Measurements from ENCODE around the gene ZNHIT6.

The ZNHIT6 gene

GRCh38 chr1:85672031-85672660, 36.1 kb downstream of the ZNHIT6 start:
- H3K27me3 ChIP-seq (replicated peaks; ENCODE audit: control insufficient read depth, insufficient read depth, low read length, poor library complexity, severe bottlenecking) = no peaks in the 10 kb centered on the region
- no peak for DNase-seq
- H3K36me3 ChIP-seq (ENCODE audit: control insufficient read depth, insufficient read depth, low read length) = peaks cover 11% of the 10 kb centered on the region

DNA sequence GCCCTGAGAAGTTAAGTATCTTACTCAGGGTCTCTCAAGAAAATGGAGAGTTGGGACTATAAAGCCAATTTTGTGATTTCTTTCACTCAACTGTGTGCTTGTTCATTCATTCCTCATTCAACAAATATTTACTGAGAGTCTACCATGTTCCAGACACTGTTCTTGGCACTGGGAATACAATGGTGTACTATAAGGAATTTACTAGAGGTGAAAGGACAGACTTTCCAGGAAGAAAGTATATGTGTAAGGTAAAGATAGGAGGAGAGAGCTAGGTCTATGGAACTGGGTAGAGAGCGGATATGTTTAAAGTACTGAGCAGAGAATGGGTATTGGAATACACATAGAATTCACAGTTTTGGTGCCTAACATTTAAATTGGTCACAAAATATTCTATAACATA, 42.3 kb downstream of the ZNHIT6 start:
- Histone ChIP-seq H3K27me3 (replicated peaks; ENCODE audit: control insufficient read depth, insufficient read depth, low read length, poor library complexity, severe bottlenecking) (no peaks in the 10 kb centered on the region), H3K9me3 (ENCODE audit: control insufficient read depth, low read length) (no peaks in the 10 kb centered on the region), H3K36me3 (ENCODE audit: control insufficient read depth, insufficient read depth, low read length) (peaks cover 15% of the 10 kb centered on the region), H3K27ac (ENCODE audit: insufficient read depth, low read length, poor library complexity, severe bottlenecking) (no peak overlapping the region), H3K4me1 (ENCODE audit: control insufficient read depth, insufficient read depth, low read length, poor library complexity, severe bottlenecking) (no peaks in the 10 kb centered on the region), H3K4me3 (ENCODE audit: insufficient read depth, low read depth, low read length, poor library complexity, severe bottlenecking) (no peak overlapping the region)
- no peak for DNase-seq

More at GRCh38 chr1:85672031-85672660, 36.1 kb downstream of the ZNHIT6 start:
- no peak overlapping the region for H3K27ac ChIP-seq (ENCODE audit: insufficient read depth, low read length, poor library complexity, severe bottlenecking)
- H3K4me3 ChIP-seq (ENCODE audit: insufficient read depth, low read depth, low read length, poor library complexity, severe bottlenecking) = no peak overlapping the region
- H3K9me3 ChIP-seq (ENCODE audit: control insufficient read depth, low read length) = no peaks in the 10 kb centered on the region
- H3K4me1 ChIP-seq (ENCODE audit: control insufficient read depth, insufficient read depth, low read length, poor library complexity, severe bottlenecking) = no peaks in the 10 kb centered on the region

GRCh38 chr1:85663382-85663781, 44.9 kb downstream of the ZNHIT6 start:
- Histone ChIP-seq H3K9me3 (ENCODE audit: control insufficient read depth, low read length) (no peaks in the 10 kb centered on the region), H3K4me1 (ENCODE audit: control insufficient read depth, insufficient read depth, low read length, poor library complexity, severe bottlenecking) (no peaks in the 10 kb centered on the region), H3K27ac (ENCODE audit: insufficient read depth, low read length, poor library complexity, severe bottlenecking) (no peak overlapping the region), H3K36me3 (ENCODE audit: control insufficient read depth, insufficient read depth, low read length) (peaks cover 10% of the 10 kb centered on the region), H3K27me3 (replicated peaks; ENCODE audit: control insufficient read depth, insufficient read depth, low read length, poor library complexity, severe bottlenecking) (no peaks in the 10 kb centered on the region), H3K4me3 (ENCODE audit: insufficient read depth, low read depth, low read length, poor library complexity, severe bottlenecking) (no peak overlapping the region)
- DNase-seq = no peak

GRCh38 chr1:85661767-85662166, 46.5 kb downstream of the ZNHIT6 start:
- Histone ChIP-seq H3K27me3 (replicated peaks; ENCODE audit: control insufficient read depth, insufficient read depth, low read length, poor library complexity, severe bottlenecking) (no peaks in the 10 kb centered on the region), H3K27ac (ENCODE audit: insufficient read depth, low read length, poor library complexity, severe bottlenecking) (no peak overlapping the region), H3K9me3 (ENCODE audit: control insufficient read depth, low read length) (no peaks in the 10 kb centered on the region), H3K4me3 (ENCODE audit: insufficient read depth, low read depth, low read length, poor library complexity, severe bottlenecking) (no peak overlapping the region), H3K36me3 (ENCODE audit: control insufficient read depth, insufficient read depth, low read length) (peaks cover 7% of the 10 kb centered on the region), H3K4me1 (ENCODE audit: control insufficient read depth, insufficient read depth, low read length, poor library complexity, severe bottlenecking) (no peaks in the 10 kb centered on the region)
- no peak for DNase-seq

DNA sequence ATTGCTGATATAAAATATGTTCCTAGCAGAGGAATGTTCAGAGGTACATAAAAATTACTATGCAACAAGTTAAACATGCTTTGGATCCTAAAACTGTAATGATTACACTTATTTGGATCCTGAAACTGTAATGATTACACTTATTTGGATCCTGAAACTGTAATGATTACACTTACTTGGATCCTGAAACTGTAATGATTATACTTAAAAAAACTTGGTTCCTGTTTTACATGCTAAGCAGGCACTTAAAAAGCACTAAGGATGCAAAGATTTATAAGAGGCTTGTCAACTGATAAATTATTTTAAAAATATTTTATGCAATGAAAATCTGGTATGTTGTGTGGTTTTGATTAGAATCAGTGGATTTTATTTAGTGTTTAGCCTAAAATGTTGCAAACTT, 47.7 kb downstream of the ZNHIT6 start:
- Histone ChIP-seq H3K36me3 (ENCODE audit: control insufficient read depth, insufficient read depth, low read length) (peaks cover 3% of the 10 kb centered on the region), H3K4me1 (ENCODE audit: control insufficient read depth, insufficient read depth, low read length, poor library complexity, severe bottlenecking) (no peaks in the 10 kb centered on the region), H3K4me3 (ENCODE audit: insufficient read depth, low read depth, low read length, poor library complexity, severe bottlenecking) (no peak overlapping the region), H3K27ac (ENCODE audit: insufficient read depth, low read length, poor library complexity, severe bottlenecking) (no peak overlapping the region), H3K27me3 (replicated peaks; ENCODE audit: control insufficient read depth, insufficient read depth, low read length, poor library complexity, severe bottlenecking) (no peaks in the 10 kb centered on the region), H3K9me3 (ENCODE audit: control insufficient read depth, low read length) (no peaks in the 10 kb centered on the region)
- DNase-seq = no peak

- no peak for DNase-seq
- no peak overlapping the region for H3K4me3 ChIP-seq (ENCODE audit: insufficient read depth, low read depth, low read length, poor library complexity, severe bottlenecking)
- H3K27me3 ChIP-seq (replicated peaks; ENCODE audit: control insufficient read depth, insufficient read depth, low read length, poor library complexity, severe bottlenecking) = no peaks in the 10 kb centered on the region
- H3K36me3 ChIP-seq (ENCODE audit: control insufficient read depth, insufficient read depth, low read length) = peaks cover 7% of the 10 kb centered on the region
- no peaks in the 10 kb centered on the region for H3K9me3 ChIP-seq (ENCODE audit: control insufficient read depth, low read length)
- no peak overlapping the region for H3K27ac ChIP-seq (ENCODE audit: insufficient read depth, low read length, poor library complexity, severe bottlenecking)
- no peaks in the 10 kb centered on the region for H3K4me1 ChIP-seq (ENCODE audit: control insufficient read depth, insufficient read depth, low read length, poor library complexity, severe bottlenecking)
Measured at GRCh38 chr1:85659174-85659573, 49.1 kb downstream of the ZNHIT6 start.

- no peak overlapping the region for H3K27ac ChIP-seq (ENCODE audit: insufficient read depth, low read length, poor library complexity, severe bottlenecking)
- peaks cover 6% of the 10 kb centered on the region for H3K36me3 ChIP-seq (ENCODE audit: control insufficient read depth, insufficient read depth, low read length)
- no peaks in the 10 kb centered on the region for H3K27me3 ChIP-seq (replicated peaks; ENCODE audit: control insufficient read depth, insufficient read depth, low read length, poor library complexity, severe bottlenecking)
Measured at GRCh38 chr1:85656948-85657347, 51.3 kb downstream of the ZNHIT6 start.

DNA sequence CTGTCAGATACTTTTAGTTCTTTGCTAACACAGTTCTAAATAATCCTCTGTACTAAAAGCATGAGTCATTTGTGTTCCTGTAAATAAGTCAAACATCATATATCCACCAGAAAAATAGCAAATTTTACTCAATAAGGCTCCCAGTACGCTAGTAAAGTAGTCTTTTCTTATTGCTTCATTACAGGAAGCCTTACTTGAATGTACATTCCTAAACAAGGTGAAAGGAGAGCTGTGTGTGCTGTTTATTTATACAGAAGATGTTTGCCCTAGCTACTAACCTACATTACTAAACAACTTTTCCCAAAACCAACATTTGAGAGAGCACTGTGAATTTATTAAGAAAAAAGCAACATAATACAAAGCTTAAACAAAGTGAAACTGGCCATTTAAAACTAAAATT, 52.0 kb downstream of the ZNHIT6 start:
- Histone ChIP-seq H3K9me3 (ENCODE audit: control insufficient read depth, low read length) (no peaks in the 10 kb centered on the region), H3K27ac (ENCODE audit: insufficient read depth, low read length, poor library complexity, severe bottlenecking) (no peak overlapping the region), H3K36me3 (ENCODE audit: control insufficient read depth, insufficient read depth, low read length) (peaks cover 6% of the 10 kb centered on the region), H3K27me3 (replicated peaks; ENCODE audit: control insufficient read depth, insufficient read depth, low read length, poor library complexity, severe bottlenecking) (no peaks in the 10 kb centered on the region), H3K4me1 (ENCODE audit: control insufficient read depth, insufficient read depth, low read length, poor library complexity, severe bottlenecking) (no peaks in the 10 kb centered on the region), H3K4me3 (ENCODE audit: insufficient read depth, low read depth, low read length, poor library complexity, severe bottlenecking) (no peak overlapping the region)
- no peak for DNase-seq

More at GRCh38 chr1:85656948-85657347, 51.3 kb downstream of the ZNHIT6 start:
- H3K9me3 ChIP-seq (ENCODE audit: control insufficient read depth, low read length) = no peaks in the 10 kb centered on the region
- DNase-seq = no peak
- no peaks in the 10 kb centered on the region for H3K4me1 ChIP-seq (ENCODE audit: control insufficient read depth, insufficient read depth, low read length, poor library complexity, severe bottlenecking)
- no peak overlapping the region for H3K4me3 ChIP-seq (ENCODE audit: insufficient read depth, low read depth, low read length, poor library complexity, severe bottlenecking)

- Histone ChIP-seq H3K9me3 (ENCODE audit: control insufficient read depth, low read length) (no peaks in the 10 kb centered on the region), H3K27me3 (replicated peaks; ENCODE audit: control insufficient read depth, insufficient read depth, low read length, poor library complexity, severe bottlenecking) (no peaks in the 10 kb centered on the region), H3K36me3 (ENCODE audit: control insufficient read depth, insufficient read depth, low read length) (peaks cover 6% of the 10 kb centered on the region), H3K27ac (ENCODE audit: insufficient read depth, low read length, poor library complexity, severe bottlenecking) (no peak overlapping the region), H3K4me3 (ENCODE audit: insufficient read depth, low read depth, low read length, poor library complexity, severe bottlenecking) (no peak overlapping the region), H3K4me1 (ENCODE audit: control insufficient read depth, insufficient read depth, low read length, poor library complexity, severe bottlenecking) (no peaks in the 10 kb centered on the region)
- DNase-seq = no peak
Measured at GRCh38 chr1:85655315-85655714, 52.9 kb downstream of the ZNHIT6 start.

- no peak overlapping the region for H3K27ac ChIP-seq (ENCODE audit: insufficient read depth, low read length, poor library complexity, severe bottlenecking)
- H3K4me1 ChIP-seq (ENCODE audit: control insufficient read depth, insufficient read depth, low read length, poor library complexity, severe bottlenecking) = no peaks in the 10 kb centered on the region
- H3K9me3 ChIP-seq (ENCODE audit: control insufficient read depth, low read length) = no peaks in the 10 kb centered on the region
- DNase-seq = no peak
- peaks cover 11% of the 10 kb centered on the region for H3K36me3 ChIP-seq (ENCODE audit: control insufficient read depth, insufficient read depth, low read length)
- no peak overlapping the region for H3K4me3 ChIP-seq (ENCODE audit: insufficient read depth, low read depth, low read length, poor library complexity, severe bottlenecking)
- no peaks in the 10 kb centered on the region for H3K27me3 ChIP-seq (replicated peaks; ENCODE audit: control insufficient read depth, insufficient read depth, low read length, poor library complexity, severe bottlenecking)
Measured at GRCh38 chr1:85654066-85654782, 54.0 kb downstream of the ZNHIT6 start.

Data from effector memory CD4-positive, alpha-beta T cell (primary cell).